UCSD-AML1 (cell line): Measurements from ENCODE around the gene SDK1.

ENCODE experiments used
- DNase-seq: peaks from one replicate; lab custom pipeline; 2025; ENCODE audit not compliant: unreplicated experiment; lab: John Stamatoyannopoulos, UW

SDK1 gene

GRCh38 chr7:4166340-4166739 is 865.3 kb downstream of the SDK1 start:
- no peak for DNase-seq

- DNase-seq = no peak
Measured at GRCh38 chr7:4166807-4167206, 865.8 kb downstream of the SDK1 start.

- no peak for DNase-seq
Measured at GRCh38 chr7:4167385-4167910, 866.4 kb downstream of the SDK1 start.

- no peak for DNase-seq
Measured at GRCh38 chr7:4168041-4168440, 867.0 kb downstream of the SDK1 start.

GRCh38 chr7:4168541-4168940 is 867.5 kb downstream of the SDK1 start:
- no peak for DNase-seq

GRCh38 chr7:4169455-4169854 is 868.4 kb downstream of the SDK1 start:
- DNase-seq = no peak

GRCh38 chr7:4170997-4171786 is 870.1 kb downstream of the SDK1 start:
- DNase-seq = no peak

- DNase-seq = no peak
Measured at GRCh38 chr7:4172883-4173282, 871.8 kb downstream of the SDK1 start.

GRCh38 chr7:4173615-4174014 is 872.6 kb downstream of the SDK1 start:
- no peak for DNase-seq

- no peak for DNase-seq
Measured at GRCh38 chr7:4174016-4174415, 873.0 kb downstream of the SDK1 start.

- no peak for DNase-seq
Measured at GRCh38 chr7:4174451-4174850, 873.4 kb downstream of the SDK1 start.

GRCh38 chr7:4174884-4175283 is 873.8 kb downstream of the SDK1 start:
- DNase-seq = no peak

- DNase-seq = no peak
Measured at GRCh38 chr7:4175346-4175973, 874.4 kb downstream of the SDK1 start.

- DNase-seq = no peak
Measured at GRCh38 chr7:4177001-4177400, 875.9 kb downstream of the SDK1 start.

- no peak for DNase-seq
Measured at GRCh38 chr7:4178416-4178815, 877.4 kb downstream of the SDK1 start.

GRCh38 chr7:4178916-4179687 is 878.0 kb downstream of the SDK1 start:
- DNase-seq = no peak

- DNase-seq = no peak
Measured at GRCh38 chr7:4179688-4180380, 878.8 kb downstream of the SDK1 start.

- no peak for DNase-seq
Measured at GRCh38 chr7:4181446-4181845, 880.4 kb downstream of the SDK1 start.

GRCh38 chr7:4182605-4183300 is 881.7 kb downstream of the SDK1 start:
- DNase-seq = no peak

- DNase-seq = no peak
Measured at GRCh38 chr7:4184653-4185052, 883.6 kb downstream of the SDK1 start.

GRCh38 chr7:4185136-4185535 is 884.1 kb downstream of the SDK1 start:
- DNase-seq = no peak
